HG03045 (cell line): ENCODE measurements around the gene CHRNE.
A peak's percentile ranks its signal among the peaks of the same experiment; 100 is the strongest.
"Not testable (repeated sequence)": the region's sequence is repeated elsewhere in the genome, so short reads cannot be mapped to it uniquely, and the experiment has no call there.

Experiments
- ATAC-seq: cut with Tn5 transposase; IDR thresholded peaks from one replicate; pipeline ENCODE4 v1.9.1; 2021; ENCODE audit warnings: mild to moderate bottlenecking, moderate library complexity; ENCODE audit not compliant: unreplicated experiment

CHRNE gene

GRCh38 chr17:4908301-4908700 is 5.4 kb upstream of the CHRNE start:
- ATAC-seq = no peak

- not testable (repeated sequence) for ATAC-seq
These were observed 3.7 kb upstream of the CHRNE start for GRCh38 chr17:4906642-4907041.

DNA sequence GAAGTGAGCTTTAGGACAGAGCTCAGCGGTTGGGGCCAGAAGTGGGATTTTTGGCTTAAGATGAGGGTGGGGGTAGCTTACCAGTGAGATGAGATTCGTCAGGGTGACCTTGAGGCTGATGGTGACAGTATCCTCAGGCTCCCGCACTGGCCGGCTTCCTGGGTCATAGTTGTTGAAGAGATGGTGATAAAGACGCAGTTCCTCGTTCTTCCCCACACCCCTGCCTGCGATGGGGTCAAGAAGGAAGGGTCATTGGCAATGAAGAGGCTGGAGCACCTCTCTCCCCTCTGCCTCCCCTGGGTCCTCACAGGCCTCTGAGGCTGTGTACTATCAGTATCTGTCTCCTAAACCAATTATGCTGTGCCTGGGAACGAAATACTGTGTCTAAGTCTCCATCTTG is 358 bp downstream of the CHRNE start:
- ATAC-seq = no peak

GRCh38 chr17:4901648-4902344 is 1.1 kb downstream of the CHRNE start:
- ATAC-seq = no peak

GRCh38 chr17:4901108-4901647 is 1.7 kb downstream of the CHRNE start:
- ATAC-seq = no peak

GRCh38 chr17:4900231-4901107 is 2.4 kb downstream of the CHRNE start:
- no peak for ATAC-seq

DNA sequence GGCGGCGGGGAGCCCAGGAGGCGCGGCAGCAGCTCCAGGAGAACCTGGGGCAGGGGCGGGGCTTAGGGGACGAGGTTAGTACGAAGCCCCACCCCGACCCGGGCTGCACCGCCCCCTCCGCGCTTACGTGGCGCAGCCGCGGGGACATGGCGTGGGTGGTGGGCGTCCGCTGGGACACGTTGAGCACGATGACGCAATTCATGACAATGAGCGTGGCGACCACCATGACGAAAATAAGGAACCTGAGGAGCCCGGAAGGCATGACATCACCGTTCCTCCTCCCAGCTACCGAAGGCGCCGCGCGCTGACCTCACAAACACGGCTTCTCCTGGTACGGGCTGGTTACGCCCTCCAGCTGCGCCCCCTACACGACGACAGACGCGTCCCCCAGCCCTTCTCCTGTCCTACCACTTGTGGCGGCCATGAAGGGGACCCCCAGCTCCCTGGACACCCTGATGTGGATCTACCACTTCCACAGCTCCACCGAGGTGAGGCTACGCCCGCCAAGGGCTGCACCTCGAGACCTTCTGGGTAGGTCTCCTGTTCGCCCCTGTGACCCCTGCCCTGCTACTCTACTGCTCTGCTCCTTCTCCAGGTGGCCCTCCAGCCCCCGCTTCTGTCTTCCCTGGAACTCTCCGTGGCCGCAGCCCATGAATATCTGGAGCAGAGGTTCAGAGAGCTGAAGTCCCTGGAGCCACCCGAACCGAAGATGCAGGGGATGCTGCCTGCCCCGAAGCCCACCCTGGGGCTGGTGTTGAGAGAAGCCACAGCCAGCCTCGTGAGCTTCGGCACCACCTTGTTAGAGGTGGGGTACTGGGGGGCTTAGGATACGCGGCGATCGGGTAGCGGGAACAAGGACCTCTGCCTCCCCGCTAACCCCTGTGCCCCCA is 3.3 kb downstream of the CHRNE start, which contains the start of gene C17orf107:
Gene C17orf107, plus strand, starts transcription at position 196 of the 890 bp plus-strand sequence. Its CDS starts 227 bp downstream, at position 423.
- peak; percentile 58 for ATAC-seq

DNA sequence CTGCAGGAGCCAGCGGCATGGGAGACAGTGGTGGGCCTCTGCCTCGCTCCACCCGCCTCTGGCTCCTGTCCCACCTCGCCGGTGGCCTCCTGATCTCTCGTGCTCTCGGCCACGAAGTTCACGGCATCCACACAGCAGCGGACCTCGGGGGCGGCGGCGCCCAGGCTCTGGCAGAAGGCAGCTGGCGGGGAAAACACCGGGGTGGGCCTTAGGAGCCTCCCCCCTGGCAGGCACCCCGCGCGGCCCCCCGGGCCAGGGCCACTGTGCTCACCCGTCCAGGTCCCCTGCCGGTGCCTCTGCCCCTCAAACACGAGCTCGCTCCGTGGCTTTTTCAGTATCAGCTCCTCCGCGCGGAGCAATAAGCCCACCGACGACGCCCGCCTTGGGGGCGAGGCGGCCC is 4.0 kb downstream of the CHRNE start:
- peak; percentile 4 for ATAC-seq

- ATAC-seq = no peak
These were observed 4.5 kb downstream of the CHRNE start for GRCh38 chr17:4898351-4898750.

DNA sequence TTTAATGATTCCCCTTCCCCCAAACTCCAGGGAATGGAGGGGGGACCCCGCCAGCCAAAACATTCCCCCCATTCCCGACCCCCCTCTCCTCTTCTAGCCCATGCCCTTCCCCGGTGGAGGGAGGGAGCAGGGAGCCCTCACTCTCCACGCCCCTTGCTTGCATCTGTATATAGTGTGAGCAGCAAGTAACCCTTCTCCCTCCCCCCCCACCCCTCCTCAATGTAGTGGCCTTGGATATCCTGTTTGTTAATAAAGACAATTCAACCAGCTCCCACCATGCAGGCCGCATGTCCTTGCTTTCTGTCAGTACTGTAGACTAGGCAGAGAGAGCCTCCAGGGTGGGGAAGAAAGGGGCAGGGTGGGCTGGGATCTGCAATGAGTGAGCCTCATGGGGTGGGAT is 5.1 kb downstream of the CHRNE start:
- no peak for ATAC-seq

GRCh38 chr17:4897198-4897687 is 5.7 kb downstream of the CHRNE start:
- no peak for ATAC-seq

DNA sequence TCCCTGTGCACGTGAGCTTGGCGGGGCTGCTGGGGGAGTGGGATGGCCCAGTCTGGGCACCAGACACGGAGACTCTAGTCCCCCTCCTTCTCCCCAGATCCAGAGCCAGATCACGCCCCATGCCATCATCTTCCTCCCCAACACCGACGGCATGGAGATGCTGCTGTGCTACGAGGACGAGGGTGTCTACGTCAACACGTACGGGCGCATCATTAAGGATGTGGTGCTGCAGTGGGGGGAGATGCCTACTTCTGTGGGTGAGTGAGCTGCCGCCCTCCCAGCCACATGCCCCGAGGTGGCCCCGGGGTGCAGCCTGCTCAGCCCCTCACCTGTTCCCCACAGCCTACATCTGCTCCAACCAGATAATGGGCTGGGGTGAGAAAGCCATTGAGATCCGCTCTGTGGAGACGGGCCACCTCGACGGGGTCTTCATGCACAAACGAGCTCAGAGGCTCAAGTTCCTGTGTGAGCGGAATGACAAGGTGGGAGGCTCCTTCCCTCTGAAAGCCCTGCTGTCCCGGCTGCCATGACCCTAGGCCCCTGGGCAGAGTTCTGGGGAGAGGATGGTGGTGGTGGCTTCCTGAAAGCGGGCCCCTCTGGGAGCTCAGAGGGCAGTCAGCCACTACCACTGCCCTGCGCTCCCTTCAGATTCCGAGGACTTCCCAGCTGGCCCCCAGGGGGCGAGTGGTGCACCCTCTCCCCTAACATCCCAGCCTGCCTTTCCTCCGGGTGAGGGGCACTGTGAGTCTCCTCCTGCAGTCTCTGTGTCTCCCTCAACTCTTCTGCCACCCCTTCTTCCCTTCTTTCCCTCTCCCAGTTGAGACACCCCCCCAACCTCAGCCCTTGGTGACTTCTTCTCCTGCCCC is 6.3 kb downstream of the CHRNE start:
- ATAC-seq = no peak

- no peak for ATAC-seq
These were observed 7.1 kb downstream of the CHRNE start for GRCh38 chr17:4895657-4896331.

DNA sequence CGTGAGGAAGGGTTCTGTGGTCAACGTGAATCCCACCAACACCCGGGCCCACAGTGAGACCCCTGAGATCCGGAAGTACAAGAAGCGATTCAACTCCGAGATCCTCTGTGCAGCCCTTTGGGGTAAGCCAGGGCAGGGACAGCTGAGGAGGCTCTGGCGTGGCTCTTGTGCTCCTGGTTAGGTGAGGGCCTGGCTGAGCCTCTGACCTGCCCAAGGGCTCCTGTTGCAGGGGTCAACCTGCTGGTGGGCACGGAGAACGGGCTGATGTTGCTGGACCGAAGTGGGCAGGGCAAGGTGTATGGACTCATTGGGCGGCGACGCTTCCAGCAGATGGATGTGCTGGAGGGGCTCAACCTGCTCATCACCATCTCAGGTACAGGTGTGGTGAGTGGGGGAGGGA is 7.8 kb downstream of the CHRNE start:
- no peak for ATAC-seq

DNA sequence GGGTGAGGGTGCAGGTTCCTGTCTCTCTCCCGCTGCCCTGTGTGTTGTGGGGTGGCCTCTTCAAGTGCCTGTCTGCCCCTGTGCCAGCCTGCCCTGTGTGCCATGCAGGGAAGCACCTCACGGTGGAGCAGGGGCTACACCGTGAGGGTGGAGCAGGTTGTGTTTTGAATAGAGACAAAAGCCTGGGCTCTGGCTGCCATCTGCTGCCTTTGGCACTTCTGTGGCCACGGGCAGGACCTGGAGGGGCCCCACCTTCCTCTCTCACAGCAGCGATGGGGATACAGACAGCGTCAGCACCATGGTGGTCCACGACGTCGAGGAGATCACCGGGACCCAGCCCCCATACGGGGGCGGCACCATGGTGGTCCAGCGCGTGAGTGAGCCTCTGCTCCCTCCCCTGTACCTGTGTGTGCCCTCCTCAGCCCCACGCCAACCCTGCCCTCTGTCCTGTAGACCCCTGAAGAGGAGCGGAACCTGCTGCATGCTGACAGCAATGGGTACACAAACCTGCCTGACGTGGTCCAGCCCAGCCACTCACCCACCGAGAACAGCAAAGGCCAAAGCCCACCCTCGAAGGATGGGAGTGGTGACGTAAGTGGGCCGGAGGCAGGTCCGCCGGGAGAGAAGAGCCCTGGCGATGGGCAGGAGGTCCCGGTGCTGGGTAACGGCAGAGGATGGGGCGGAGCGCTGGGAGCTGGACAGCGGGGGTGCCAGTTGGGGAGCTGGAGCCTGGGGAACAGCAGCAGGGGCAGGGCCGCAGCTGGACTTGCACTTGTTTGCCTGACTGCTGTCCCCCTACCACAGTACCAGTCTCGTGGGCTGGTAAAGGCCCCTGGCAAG is 9.0 kb downstream of the CHRNE start:
- ATAC-seq = no peak

DNA sequence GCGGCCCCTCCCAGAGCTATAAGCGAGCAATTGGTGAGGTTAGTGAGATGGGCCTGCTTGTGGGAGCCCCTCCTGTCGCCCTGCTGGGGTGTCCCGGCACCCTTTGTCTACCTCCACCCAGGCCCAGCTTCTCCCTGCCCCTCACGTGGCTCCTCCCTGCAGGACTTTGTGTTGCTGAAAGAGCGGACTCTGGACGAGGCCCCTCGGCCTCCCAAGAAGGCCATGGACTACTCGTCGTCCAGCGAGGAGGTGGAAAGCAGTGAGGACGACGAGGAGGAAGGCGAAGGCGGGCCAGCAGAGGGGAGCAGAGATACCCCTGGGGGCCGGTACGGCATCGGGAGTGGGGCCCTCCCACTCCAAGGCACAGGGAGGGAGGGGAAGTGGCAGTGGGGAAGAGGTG is 9.6 kb downstream of the CHRNE start:
- no peak for ATAC-seq

DNA sequence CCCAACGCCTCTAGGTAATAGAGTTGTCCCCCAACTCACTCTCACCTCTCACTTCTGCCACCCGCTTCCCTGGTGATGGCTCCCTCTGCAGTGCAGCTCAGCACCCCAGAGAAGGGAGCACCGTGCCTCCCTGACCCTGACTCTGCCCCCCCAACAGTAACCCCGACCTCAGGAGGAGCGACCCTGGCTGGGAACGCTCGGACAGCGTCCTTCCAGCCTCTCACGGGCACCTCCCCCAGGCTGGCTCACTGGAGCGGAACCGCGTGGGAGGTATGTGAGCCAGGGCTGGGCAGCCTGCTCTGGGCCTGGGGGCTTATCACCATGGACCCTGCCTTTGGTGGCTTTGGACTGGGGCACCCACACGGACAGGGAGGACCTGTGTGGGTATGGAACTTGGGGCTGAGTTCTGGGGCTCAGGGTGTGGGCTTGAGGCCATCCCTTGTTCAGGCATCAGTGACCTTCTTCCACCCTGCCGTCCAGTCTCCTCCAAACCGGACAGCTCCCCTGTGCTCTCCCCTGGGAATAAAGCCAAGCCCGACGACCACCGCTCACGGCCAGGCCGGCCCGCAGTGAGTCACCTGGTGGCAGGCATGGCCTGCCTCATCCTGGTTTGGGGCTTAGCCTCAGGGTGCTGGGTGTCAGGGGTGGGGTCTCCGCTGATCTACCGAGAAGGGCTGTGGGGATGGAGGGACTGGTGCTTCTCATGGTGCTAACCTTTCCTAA is 10.2 kb downstream of the CHRNE start:
- no peak for ATAC-seq
